BLaER1 treated with 17β-estradiol and CSF1 and Interleukin-3, amounts not matched to agents 10 nM and 100 nM (cell line): ENCODE results near the gene SPEM1.

Source experiments
- H3K27ac ChIP-seq, 11 experiments: shearing (Covaris generic); formaldehyde crosslinking; 2 replicates each; pipeline ENCODE4 v1.8.1; 2022
- H3K27me3 ChIP-seq, 11 experiments: shearing (Covaris generic); formaldehyde crosslinking; 2 replicates each; pipeline ENCODE4 v1.8.1; 2022
- H3K36me3 ChIP-seq, 11 experiments: shearing (Covaris generic); formaldehyde crosslinking; 2 replicates each; pipeline ENCODE4 v1.8.1; 2022
- H3K4me1 ChIP-seq, 10 experiments: shearing (Covaris generic); formaldehyde crosslinking; 2 replicates each; pipeline ENCODE4 v1.8.1; 2022
- H3K4me2 ChIP-seq, 11 experiments: shearing (Covaris generic); formaldehyde crosslinking; 2 replicates each; pipeline ENCODE4 v1.8.1; 2022
- H3K4me3 ChIP-seq, 10 experiments: shearing (Covaris generic); formaldehyde crosslinking; 2 replicates each; pipeline ENCODE4 v1.8.1; 2022
- H3K9ac ChIP-seq, 11 experiments: shearing (Covaris generic); formaldehyde crosslinking; 2 replicates each; pipeline ENCODE4 v1.8.1; 2022
- H3K9me3 ChIP-seq, 11 experiments: shearing (Covaris generic); formaldehyde crosslinking; replicated peaks in 1 of 11; 2 replicates each; pipeline ENCODE4 v1.8.1; 2022
- H4K20me1 ChIP-seq, 11 experiments: shearing (Covaris generic); formaldehyde crosslinking; 2 replicates each; pipeline ENCODE4 v1.8.1; 2022
- Cebpa-rat ChIP-seq, 11 experiments: shearing (Covaris generic); IDR thresholded peaks; 2 replicates each; pipeline ENCODE4 v1.8.1; 2022

The SPEM1 gene

GRCh38 chr17:7404737-7405349, 15.3 kb upstream of the SPEM1 start:
- H3K36me3 ChIP-seq: peaks cover 0 to 16% (median 14%) of the 10 kb centered on the region in 11 experiments; a peak in 13 of 22 replicates
- TF ChIP-seq Cebpa-rat (IDR thresholded peaks at IDR 0.05): no peak
- no peaks in the 10 kb centered on the region for H3K27me3 ChIP-seq
- peak overlapping the region; percentile 63 to 83 (median 73); a peak in 20 of 22 replicates for H3K27ac ChIP-seq
- peak overlapping the region; percentile 92 to 97 (median 95) for H3K4me2 ChIP-seq
- no peaks in the 10 kb centered on the region for H3K9me3 ChIP-seq
- H3K4me1 ChIP-seq: peaks cover 21 to 44% (median 31%) of the 10 kb centered on the region in 10 experiments
- H4K20me1 ChIP-seq: peaks cover 0 to 12% (median 0%) of the 10 kb centered on the region in 11 experiments; a peak in 2 of 22 replicates
- H3K9ac ChIP-seq: peak overlapping the region; percentile 73 to 87 (median 83)
- peak overlapping the region; percentile 63 to 82 (median 78) for H3K4me3 ChIP-seq

- peak overlapping the region; percentile 73 to 87 (median 83) for H3K9ac ChIP-seq
- H3K9me3 ChIP-seq: no peaks in the 10 kb centered on the region
- H3K4me3 ChIP-seq: peak overlapping the region; percentile 63 to 82 (median 78)
- H3K27ac ChIP-seq: peak overlapping the region; percentile 63 to 83 (median 73); a peak in 20 of 22 replicates
- no peaks in the 10 kb centered on the region for H3K27me3 ChIP-seq
- peak overlapping the region; percentile 92 to 97 (median 95) for H3K4me2 ChIP-seq
- no peak for TF ChIP-seq Cebpa-rat (IDR thresholded peaks at IDR 0.05)
- H4K20me1 ChIP-seq: peaks cover 0 to 12% (median 0%) of the 10 kb centered on the region in 11 experiments; a peak in 2 of 22 replicates
- peaks cover 0 to 24% (median 18%) of the 10 kb centered on the region in 11 experiments; a peak in 14 of 22 replicates for H3K36me3 ChIP-seq
- peaks cover 21 to 44% (median 31%) of the 10 kb centered on the region in 10 experiments for H3K4me1 ChIP-seq
Measured at GRCh38 chr17:7405350-7406234, 14.5 kb upstream of the SPEM1 start.

- TF ChIP-seq Cebpa-rat (IDR thresholded peaks at IDR 0.05): no peak
- no peaks in the 10 kb centered on the region for H3K9me3 ChIP-seq
- H3K27me3 ChIP-seq: no peaks in the 10 kb centered on the region
- H3K4me3 ChIP-seq: peak overlapping the region in 8 of 10 experiments; percentile 71 to 82 (median 78); a peak in 4 of 20 replicates
- 0 out of 22 replicates have a peak overlapping the region, but pooled peaks of 1 of the 11 experiments have one; percentile 83 for H3K27ac ChIP-seq
- H3K9ac ChIP-seq: peak overlapping the region in 7 of 11 experiments; percentile 83 to 87 (median 84); a peak in 7 of 22 replicates
- peaks cover 0 to 30% (median 18%) of the 10 kb centered on the region in 11 experiments; a peak in 14 of 22 replicates for H3K36me3 ChIP-seq
- H3K4me2 ChIP-seq: peak overlapping the region in 10 of 11 experiments; percentile 92 to 97 (median 95); a peak in 21 of 22 replicates
- peaks cover 0 to 12% (median 0%) of the 10 kb centered on the region in 11 experiments; a peak in 2 of 22 replicates for H4K20me1 ChIP-seq
- peaks cover 21 to 44% (median 31%) of the 10 kb centered on the region in 10 experiments for H3K4me1 ChIP-seq
Measured at GRCh38 chr17:7406235-7406825, 13.8 kb upstream of the SPEM1 start.

- TF ChIP-seq Cebpa-rat (IDR thresholded peaks at IDR 0.05): no peak
- H3K27me3 ChIP-seq: no peaks in the 10 kb centered on the region
- H3K4me3 ChIP-seq: no peak overlapping the region
- H3K4me2 ChIP-seq: 0 out of 22 replicates have a peak overlapping the region, but pooled peaks of 3 of the 11 experiments have one; percentile 4 to 11 (median 7)
- H3K4me1 ChIP-seq: peaks cover 19 to 38% (median 31%) of the 10 kb centered on the region in 10 experiments
- no peak overlapping the region for H3K27ac ChIP-seq
- H3K9me3 ChIP-seq: no peaks in the 10 kb centered on the region
- no peak overlapping the region for H3K9ac ChIP-seq
- H3K36me3 ChIP-seq: peaks cover 0 to 30% (median 18%) of the 10 kb centered on the region in 11 experiments; a peak in 14 of 22 replicates
- H4K20me1 ChIP-seq: peaks cover 0 to 12% (median 0%) of the 10 kb centered on the region in 11 experiments; a peak in 2 of 22 replicates
Measured at GRCh38 chr17:7407082-7407481, 13.0 kb upstream of the SPEM1 start.

GRCh38 chr17:7407485-7408251, 12.5 kb upstream of the SPEM1 start, which contains the start of gene NLGN2:
NLGN2 (plus strand) TSS chr17:7407845; CDS start chr17:7408256, 411 bp downstream.
- Histone ChIP-seq H3K4me3 (no peak within 1 kb of the TSS), H3K27me3 (no peaks in the 10 kb centered on the region), H3K27ac (no peak within 1 kb of the TSS), H3K4me2 (0 out of 22 replicates have a peak within 1 kb of the TSS, but pooled peaks of 4 of the 11 experiments have one; percentile 4 to 22 (median 9)), H3K4me1 (peaks cover 13 to 34% (median 30%) of the 10 kb centered on the region in 10 experiments), H4K20me1 (peaks cover 0 to 12% (median 0%) of the 10 kb centered on the region in 11 experiments; a peak in 2 of 22 replicates), H3K9ac (no peak within 1 kb of the TSS), H3K9me3 (no peaks in the 10 kb centered on the region), H3K36me3 (peaks cover 0 to 30% (median 18%) of the 10 kb centered on the region in 11 experiments; a peak in 14 of 22 replicates)
- TF ChIP-seq Cebpa-rat (IDR thresholded peaks at IDR 0.05): no peak

GRCh38 chr17:7408252-7408727, 11.8 kb upstream of the SPEM1 start:
- H3K4me2 ChIP-seq: no peak overlapping the region
- H3K27me3 ChIP-seq: no peaks in the 10 kb centered on the region
- no peaks in the 10 kb centered on the region for H3K9me3 ChIP-seq
- TF ChIP-seq Cebpa-rat (IDR thresholded peaks at IDR 0.05): no peak
- H3K27ac ChIP-seq: no peak overlapping the region
- no peak overlapping the region for H3K4me3 ChIP-seq
- H3K4me1 ChIP-seq: peaks cover 11 to 34% (median 29%) of the 10 kb centered on the region in 10 experiments
- H3K36me3 ChIP-seq: peaks cover 0 to 30% (median 18%) of the 10 kb centered on the region in 11 experiments; a peak in 14 of 22 replicates
- no peak overlapping the region for H3K9ac ChIP-seq
- H4K20me1 ChIP-seq: peaks cover 0 to 6% (median 0%) of the 10 kb centered on the region in 11 experiments; a peak in 2 of 22 replicates

GRCh38 chr17:7408863-7409262, 11.3 kb upstream of the SPEM1 start:
- H3K9ac ChIP-seq: no peak overlapping the region
- H3K27me3 ChIP-seq: no peaks in the 10 kb centered on the region
- TF ChIP-seq Cebpa-rat (IDR thresholded peaks at IDR 0.05): no peak

More at GRCh38 chr17:7408863-7409262, 11.3 kb upstream of the SPEM1 start:
- peaks cover 17 to 40% (median 35%) of the 10 kb centered on the region in 10 experiments for H3K4me1 ChIP-seq
- H4K20me1 ChIP-seq: peaks cover 0 to 6% (median 0%) of the 10 kb centered on the region in 11 experiments; a peak in 2 of 22 replicates
- H3K4me3 ChIP-seq: no peak overlapping the region
- no peaks in the 10 kb centered on the region for H3K9me3 ChIP-seq
- no peak overlapping the region for H3K4me2 ChIP-seq
- no peak overlapping the region for H3K27ac ChIP-seq
- peaks cover 0 to 30% (median 18%) of the 10 kb centered on the region in 11 experiments; a peak in 14 of 22 replicates for H3K36me3 ChIP-seq
